Peyer's patch (tissue), 4 donors: ENCODE measurements around the gene NPTXR. TPM values are rescaled to one million over a fixed set of nuclear protein-coding genes. Genes with fewer than 3 reads are reported as not detected.

Experiments
- DNase-seq, 3 donors: peaks; one replicate each; pipeline ENCODE4 v3.0.0-alpha.2; 2017 to 2019
- H3K27ac ChIP-seq, 4 donors: fragments of 200-600 bp; sonication (generic); one replicate each; pipeline ENCODE4 v1.5.1; 2016 to 2019
- H3K27me3 ChIP-seq, 2 donors: fragments of 200-600 bp; sonication (generic); one replicate each; pipeline ENCODE4 v1.5.1; 2019
- H3K36me3 ChIP-seq, 3 donors: fragments of 200-600 bp; sonication (generic); one replicate each; pipeline ENCODE4 v1.5.1; 2016 to 2019
- H3K4me1 ChIP-seq, 4 donors: fragments of 200-600 bp; sonication (generic); one replicate each; pipeline ENCODE4 v1.5.1; 2016 to 2019
- H3K4me3 ChIP-seq, 4 donors: fragments of 200-600 bp; sonication (generic); 1 replicate in 3 of 4; 2 replicates in 1 of 4; pipeline ENCODE4 v1.5.1; 2016 to 2019; ENCODE audit warnings: mild to moderate bottlenecking in 1 of 4
- H3K9me3 ChIP-seq, 4 donors: fragments of 200-600 bp; sonication (generic); one replicate each; pipeline ENCODE4 v1.5.1; 2016 to 2019; ENCODE audit warnings: mild to moderate bottlenecking in 1 of 4
- POLR2A ChIP-seq, 2 donors: fragments of 450-650 bp; IDR thresholded peaks; one replicate each; pipeline ENCODE4 v1.5.1; 2017; ENCODE audit warnings: antibody characterized with exemption in 2 of 2, mild to moderate bottlenecking in 2 of 2, moderate library complexity in 2 of 2
- total RNA-seq, 4 donors: library from RNA; depleted of rRNA; stranded (reverse); fragments of >200 nt; gene quantifications; one replicate each; pipeline ENCODE4 v1.1.0, GENCODE V29; 2016
- TF ChIP-seq, protein P1 (sequence below), 6 experiments: fragments of 450-650 bp in 4 of 6; fragments of 200-600 bp in 2 of 6; sonication (generic) in 1 of 6; IDR thresholded peaks; one replicate each; pipeline ENCODE4 v1.5.1; 2017 to 2019; ENCODE audit warnings: antibody characterized with exemption in 6 of 6, mild to moderate bottlenecking in 3 of 6, moderate library complexity in 1 of 6

The NPTXR gene
- total RNA-seq, 4 donors from 2014 or later = 0.53 to 2.8 (median 1.1) TPM

DNA sequence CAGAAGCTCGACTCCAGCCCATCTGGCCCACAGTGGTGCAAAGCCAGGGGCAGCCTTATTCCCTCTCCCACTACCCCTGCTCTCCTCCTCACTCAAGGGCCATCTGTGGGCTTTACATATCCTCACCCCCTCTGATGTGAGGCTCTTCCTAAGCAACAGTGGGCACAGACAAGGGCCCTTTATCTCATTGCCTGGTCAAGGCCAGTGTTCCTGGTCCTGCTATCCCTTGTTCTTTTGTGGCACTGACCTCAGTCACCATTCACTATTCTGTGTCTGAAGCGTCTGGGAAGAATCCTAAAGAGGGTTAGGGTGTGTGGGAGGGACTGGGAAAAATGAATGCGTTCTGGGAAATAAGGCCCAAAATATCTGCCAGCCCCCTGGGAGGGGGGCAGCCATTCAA, 57.2 kb downstream of the NPTXR start:
- no peaks in the 10 kb centered on the region for H3K9me3 ChIP-seq
- no peak for TF ChIP-seq POLR2A (IDR thresholded peaks at IDR 0.05)
- TF ChIP-seq, protein P1, sequence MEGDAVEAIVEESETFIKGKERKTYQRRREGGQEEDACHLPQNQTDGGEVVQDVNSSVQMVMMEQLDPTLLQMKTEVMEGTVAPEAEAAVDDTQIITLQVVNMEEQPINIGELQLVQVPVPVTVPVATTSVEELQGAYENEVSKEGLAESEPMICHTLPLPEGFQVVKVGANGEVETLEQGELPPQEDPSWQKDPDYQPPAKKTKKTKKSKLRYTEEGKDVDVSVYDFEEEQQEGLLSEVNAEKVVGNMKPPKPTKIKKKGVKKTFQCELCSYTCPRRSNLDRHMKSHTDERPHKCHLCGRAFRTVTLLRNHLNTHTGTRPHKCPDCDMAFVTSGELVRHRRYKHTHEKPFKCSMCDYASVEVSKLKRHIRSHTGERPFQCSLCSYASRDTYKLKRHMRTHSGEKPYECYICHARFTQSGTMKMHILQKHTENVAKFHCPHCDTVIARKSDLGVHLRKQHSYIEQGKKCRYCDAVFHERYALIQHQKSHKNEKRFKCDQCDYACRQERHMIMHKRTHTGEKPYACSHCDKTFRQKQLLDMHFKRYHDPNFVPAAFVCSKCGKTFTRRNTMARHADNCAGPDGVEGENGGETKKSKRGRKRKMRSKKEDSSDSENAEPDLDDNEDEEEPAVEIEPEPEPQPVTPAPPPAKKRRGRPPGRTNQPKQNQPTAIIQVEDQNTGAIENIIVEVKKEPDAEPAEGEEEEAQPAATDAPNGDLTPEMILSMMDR (IDR thresholded peaks at IDR 0.05) = no peak
- no peak for DNase-seq
- peak overlapping the region in 1 of 4 donors; percentile 42 for H3K27ac ChIP-seq
- H3K4me1 ChIP-seq = peaks cover 0 to 18% (median 0%) of the 10 kb centered on the region in 4 donors
- H3K4me3 ChIP-seq = no peak overlapping the region
- peaks cover 0 to 10% (median 0%) of the 10 kb centered on the region in 3 donors for H3K36me3 ChIP-seq
- H3K27me3 ChIP-seq = no peaks in the 10 kb centered on the region

DNA sequence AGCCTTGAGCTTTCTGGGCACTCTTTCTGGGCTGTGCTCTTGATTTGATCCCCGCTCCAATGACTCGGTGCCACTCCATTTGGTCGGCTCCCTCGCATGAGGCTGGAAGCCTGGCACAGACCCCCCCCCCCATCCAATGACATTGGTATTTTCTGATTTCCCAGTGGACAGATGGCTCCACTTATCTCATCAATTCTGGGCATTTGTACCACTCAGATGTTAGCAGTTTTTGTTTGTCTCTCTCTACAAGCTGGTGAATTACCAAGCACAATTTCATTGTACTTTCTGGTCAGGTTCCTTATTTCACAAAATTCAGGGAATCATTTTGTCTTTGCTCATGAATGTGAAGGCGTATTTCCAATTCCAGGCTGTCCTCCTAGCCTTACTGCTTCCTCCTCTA, 59.0 kb downstream of the NPTXR start:
- TF ChIP-seq, protein P1 (IDR thresholded peaks at IDR 0.05) = no peak
- TF ChIP-seq POLR2A (IDR thresholded peaks at IDR 0.05) = no peak
- H3K9me3 ChIP-seq = no peaks in the 10 kb centered on the region
- no peak overlapping the region for H3K4me3 ChIP-seq
- peaks cover 0 to 18% (median 0%) of the 10 kb centered on the region in 3 donors for H3K36me3 ChIP-seq
- no peak overlapping the region for H3K27ac ChIP-seq
- peaks cover 0 to 18% (median 0%) of the 10 kb centered on the region in 4 donors for H3K4me1 ChIP-seq
- no peak for DNase-seq
- H3K27me3 ChIP-seq = no peaks in the 10 kb centered on the region

DNA sequence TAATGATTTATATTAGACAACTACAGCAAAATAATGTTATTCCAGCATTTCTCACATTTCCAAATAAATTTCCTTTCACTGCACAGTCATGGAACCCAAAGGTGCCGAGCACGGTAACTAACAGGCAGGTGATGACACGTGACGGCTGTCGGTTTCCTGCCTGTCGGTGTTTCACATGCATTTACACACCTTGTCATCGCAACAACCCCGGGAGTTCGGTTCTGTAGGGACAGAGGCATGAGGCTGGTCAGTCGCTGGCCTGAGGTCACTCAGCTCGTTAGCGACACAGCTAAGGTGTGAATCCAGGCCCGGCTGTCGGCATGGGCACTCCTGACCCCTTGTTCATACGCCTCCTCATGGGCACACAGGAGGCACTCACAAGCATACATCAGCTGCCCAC, 59.8 kb downstream of the NPTXR start:
- Histone ChIP-seq H3K9me3 (no peaks in the 10 kb centered on the region), H3K27ac (no peak overlapping the region), H3K36me3 (peaks cover 0 to 21% (median 0%) of the 10 kb centered on the region in 3 donors), H3K27me3 (no peaks in the 10 kb centered on the region), H3K4me1 (peaks cover 0 to 16% (median 0%) of the 10 kb centered on the region in 4 donors), H3K4me3 (no peak overlapping the region)
- TF ChIP-seq, protein P1 (IDR thresholded peaks at IDR 0.05) = no peak
- TF ChIP-seq POLR2A (IDR thresholded peaks at IDR 0.05) = no peak
- DNase-seq = no peak

- Histone ChIP-seq H3K9me3 (no peaks in the 10 kb centered on the region), H3K4me3 (no peak overlapping the region), H3K4me1 (peaks cover 0 to 7% (median 0%) of the 10 kb centered on the region in 4 donors), H3K36me3 (peaks cover 0 to 21% (median 0%) of the 10 kb centered on the region in 3 donors), H3K27ac (no peak overlapping the region), H3K27me3 (no peaks in the 10 kb centered on the region)
- no peak for DNase-seq
- TF ChIP-seq POLR2A (IDR thresholded peaks at IDR 0.05) = no peak
- TF ChIP-seq, protein P1 (IDR thresholded peaks at IDR 0.05) = no peak
These were observed 60.7 kb downstream of the NPTXR start for GRCh38 chr22:38783095-38783615.

DNA sequence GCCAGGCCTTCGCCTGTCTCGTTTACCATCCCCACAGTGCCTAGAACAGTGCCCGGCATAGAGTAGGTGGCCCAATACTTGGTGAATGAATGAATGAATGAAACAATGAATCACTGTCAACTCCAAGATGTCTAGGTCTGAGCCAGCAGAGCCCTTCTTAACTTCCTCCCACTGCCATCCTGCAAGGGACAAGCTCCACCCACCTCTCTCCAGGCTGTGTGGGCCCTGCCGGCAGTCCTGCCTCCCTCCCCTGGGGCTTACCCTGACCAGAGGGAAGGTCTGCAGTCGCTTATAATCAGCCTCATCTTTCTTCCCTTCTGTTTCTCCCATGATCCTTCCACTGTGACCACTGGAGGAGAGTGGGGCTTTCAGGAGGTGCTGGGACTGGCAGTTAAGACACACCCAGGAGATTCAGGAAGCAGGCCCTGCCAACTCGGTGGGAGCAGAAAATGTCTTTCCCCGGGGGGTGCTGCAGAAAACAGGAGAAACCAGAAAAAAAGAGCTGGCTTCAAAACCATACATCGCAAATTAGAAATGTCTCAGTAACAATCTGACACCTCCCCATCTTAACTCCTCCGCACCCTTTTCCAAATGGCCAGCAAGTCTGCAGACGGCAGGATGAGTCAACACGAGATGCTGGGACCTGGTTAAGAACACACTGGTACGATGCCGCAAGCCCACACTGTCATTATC, 61.3 kb downstream of the NPTXR start:
- no peaks in the 10 kb centered on the region for H3K9me3 ChIP-seq
- peaks cover 0 to 21% (median 0%) of the 10 kb centered on the region in 3 donors for H3K36me3 ChIP-seq
- H3K4me1 ChIP-seq = peaks cover 0 to 1% (median 0%) of the 10 kb centered on the region in 4 donors
- TF ChIP-seq, protein P1 (IDR thresholded peaks at IDR 0.05) = no peak
- no peak for TF ChIP-seq POLR2A (IDR thresholded peaks at IDR 0.05)
- no peaks in the 10 kb centered on the region for H3K27me3 ChIP-seq
- no peak overlapping the region for H3K27ac ChIP-seq
- no peak for DNase-seq
- no peak overlapping the region for H3K4me3 ChIP-seq
